HG02973 (cell line): Measurements from ENCODE around the gene GOLT1A.

ENCODE experiments used
- ATAC-seq: cut with Tn5 transposase; IDR thresholded peaks from one replicate; pipeline ENCODE4 v1.9.1; 2021; ENCODE audit warnings: moderate library complexity; ENCODE audit not compliant: unreplicated experiment

GOLT1A gene

DNA sequence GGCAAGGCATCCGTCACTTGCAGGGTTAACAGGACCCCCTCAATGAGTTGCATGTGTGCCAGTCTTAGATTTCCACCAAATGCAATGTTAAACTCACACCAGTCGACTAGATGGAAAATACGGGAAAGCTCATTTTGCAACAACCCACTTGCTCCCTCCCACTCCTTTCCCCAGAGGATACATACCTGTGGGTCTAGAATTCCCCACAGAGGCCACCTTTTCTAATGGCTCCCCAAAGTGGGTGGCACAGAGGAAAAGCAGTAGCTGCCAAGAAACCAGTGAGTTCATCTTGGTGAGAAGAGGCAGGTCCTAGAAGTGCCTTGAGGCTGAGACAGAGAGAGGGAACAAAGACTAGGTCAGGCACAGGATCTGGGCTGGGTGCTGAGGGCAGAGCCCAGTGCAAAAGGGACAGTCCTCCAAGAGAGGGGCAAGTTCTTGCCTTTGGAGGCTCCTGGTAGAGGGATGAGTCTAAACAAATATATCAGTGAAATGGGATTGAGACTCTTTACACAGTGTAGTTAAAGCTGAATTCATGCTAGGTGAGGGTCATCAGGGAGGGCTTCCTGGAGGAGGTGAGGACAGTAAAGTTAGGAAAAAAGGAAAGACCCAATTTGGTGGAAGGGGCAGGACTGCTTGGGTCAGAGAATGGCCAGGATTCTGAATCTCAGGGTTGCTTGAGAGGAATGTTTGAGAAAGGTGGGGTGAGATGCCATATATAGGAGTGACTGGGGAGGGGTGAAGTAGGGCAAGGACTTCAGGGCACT lies 21.0 kb downstream of the GOLT1A start:
- no peak for ATAC-seq

DNA sequence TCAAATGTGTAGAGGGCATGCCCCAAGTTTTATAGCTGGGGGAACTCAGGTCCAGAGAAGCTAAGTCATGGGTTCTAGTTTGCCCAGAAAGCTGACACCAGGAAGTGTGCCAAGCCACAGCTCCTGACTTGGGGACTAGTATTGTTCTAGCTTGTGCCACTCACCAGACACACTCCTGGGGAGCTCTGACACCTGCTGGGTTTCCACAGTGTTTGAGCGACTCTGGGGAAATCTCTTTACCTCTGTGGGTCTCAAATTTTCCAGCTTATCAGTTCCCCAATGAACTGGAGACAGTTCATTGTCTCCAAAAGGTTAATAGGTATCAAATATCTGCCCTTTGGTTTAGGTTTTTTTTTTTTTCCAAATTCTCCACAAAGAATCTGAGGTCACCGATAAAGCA lies 21.7 kb downstream of the GOLT1A start:
- ATAC-seq = no peak

DNA sequence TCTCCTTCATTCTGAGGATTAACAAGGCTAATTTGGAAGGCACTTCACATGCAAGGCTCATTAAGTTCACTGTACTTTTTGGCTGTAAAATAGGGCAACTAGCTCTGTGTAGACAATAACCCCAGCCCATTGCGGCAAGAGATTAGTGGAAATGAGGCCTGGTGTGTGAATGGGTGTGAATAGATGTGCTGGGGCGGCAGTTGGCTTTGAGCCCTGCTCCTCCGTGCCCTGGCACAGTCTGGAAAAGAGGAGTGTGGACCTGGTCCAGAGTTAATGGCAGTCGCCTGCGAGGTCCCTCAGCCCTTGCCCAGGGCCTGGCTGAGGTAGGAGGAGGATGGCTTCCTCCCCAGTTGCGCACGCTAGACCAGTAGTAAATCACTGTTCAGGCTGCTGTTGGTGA lies 22.3 kb downstream of the GOLT1A start:
- no peak for ATAC-seq

DNA sequence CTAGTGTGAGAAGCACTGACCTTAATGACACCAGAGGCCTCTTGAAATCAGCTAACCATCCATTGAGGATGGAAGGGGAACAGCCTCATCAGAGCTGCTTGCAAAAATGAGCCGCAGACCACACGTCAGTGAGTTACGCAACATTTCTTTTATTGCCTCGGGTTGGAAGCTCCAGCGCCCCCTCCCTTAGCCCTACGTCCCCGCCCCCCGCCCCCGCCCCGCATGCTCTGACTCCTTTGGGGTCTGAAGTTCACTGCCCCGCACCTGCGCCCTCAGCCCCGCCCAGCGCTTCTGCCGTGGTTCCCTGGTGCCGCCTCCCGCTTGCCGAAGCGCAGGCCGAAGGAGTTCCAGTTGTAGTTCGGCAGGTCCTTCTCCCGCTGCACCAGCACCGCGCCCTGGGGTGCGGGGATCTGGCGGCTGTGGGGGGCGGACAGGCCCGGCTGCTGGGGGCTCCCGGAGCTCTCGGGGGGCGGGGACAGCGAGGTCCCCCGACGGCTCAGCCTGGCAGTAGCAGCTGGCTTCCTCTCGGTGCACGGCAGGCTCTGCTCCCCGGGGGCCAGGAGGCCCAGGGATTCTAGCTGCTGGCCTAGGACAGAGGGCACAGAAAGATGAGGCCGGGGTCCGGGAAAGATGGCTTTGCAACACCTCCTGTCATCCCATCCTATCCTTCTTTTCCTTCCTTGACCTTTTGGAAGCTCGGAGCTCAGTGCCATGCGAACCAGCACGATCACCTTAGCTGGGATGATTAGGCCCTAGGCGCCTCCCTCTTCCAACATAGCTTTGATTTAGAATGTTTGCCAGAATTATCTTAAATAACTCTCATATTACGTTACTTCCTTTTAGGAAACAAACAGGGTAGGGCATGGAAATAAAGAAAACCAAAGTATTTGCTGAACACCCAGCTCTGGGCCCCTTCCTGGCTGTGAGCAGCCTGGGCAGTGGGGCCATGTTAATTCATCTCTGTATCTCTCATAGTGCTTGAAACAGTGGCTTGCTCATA lies 23.3 kb downstream of the GOLT1A start:
- no peak for ATAC-seq

DNA sequence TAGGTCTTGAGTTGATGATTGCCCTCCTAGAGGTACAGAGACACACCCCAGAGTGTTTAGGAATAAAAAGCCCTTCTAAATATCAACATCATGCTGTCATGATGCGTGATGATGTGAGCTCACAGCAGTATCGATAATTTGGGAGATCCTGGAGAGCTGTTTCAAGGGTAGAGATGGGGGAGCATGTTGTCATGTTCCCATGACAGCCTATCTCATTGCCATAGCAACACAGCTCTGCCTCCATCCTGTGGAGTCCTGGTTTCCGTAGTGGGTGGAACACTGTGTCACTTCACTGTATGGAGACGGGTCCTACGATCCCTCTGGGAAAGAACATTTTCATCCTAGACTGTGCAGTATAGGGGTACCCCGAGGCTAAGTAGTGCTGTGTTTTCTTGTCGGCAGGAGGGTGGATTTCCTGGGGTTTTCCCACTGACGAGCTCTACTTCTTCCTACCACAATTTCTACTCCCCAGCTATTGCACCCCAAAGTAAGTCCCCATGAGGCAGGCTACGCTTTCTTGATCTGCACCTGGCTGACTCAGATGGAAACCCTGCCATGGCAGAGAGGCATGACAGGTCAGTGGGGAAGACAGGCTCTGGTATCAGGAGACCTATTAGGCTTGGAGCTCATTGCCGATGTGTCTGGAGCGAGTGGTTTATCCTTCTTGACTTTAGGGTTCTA lies 24.7 kb downstream of the GOLT1A start:
- no peak for ATAC-seq

DNA sequence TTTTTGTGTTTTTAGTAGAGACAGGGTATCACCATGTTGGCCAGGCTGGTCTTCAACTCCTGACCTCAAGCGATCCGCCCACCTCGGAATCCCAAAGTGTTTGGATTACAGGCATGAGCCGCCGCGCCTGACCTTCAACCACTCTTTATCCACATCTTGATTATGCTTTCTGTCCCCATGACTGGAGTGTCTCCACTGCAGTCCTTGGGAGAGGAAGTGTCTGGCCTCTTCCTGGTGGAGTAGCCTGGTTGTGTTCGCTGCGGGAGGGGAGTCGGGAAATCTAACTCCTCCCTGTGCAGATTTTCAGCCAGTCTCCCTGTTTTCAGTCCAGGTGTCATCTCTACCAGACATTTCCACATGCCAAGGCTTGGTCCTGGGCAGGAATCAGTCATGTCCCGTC lies 27.2 kb downstream of the GOLT1A start:
- ATAC-seq = no peak

DNA sequence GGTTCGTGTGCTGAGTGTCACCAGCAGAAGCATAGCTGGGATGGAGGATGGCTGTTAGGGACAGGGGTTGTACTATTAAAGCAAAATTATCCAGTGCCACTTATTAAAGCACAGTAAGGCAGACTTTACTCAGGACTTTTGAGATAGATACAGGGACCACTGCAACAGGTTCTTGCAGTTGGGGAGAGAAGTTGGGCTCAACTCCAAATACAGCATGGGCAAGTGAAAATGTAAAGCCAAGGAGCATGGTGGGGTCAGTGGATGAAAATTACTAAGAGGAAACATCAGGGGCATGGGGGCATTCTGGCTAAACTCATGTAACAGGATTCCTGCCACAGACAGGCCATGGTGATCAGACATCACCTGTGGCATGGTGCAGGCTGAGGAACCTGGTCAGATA lies 32.7 kb downstream of the GOLT1A start:
- no peak for ATAC-seq

DNA sequence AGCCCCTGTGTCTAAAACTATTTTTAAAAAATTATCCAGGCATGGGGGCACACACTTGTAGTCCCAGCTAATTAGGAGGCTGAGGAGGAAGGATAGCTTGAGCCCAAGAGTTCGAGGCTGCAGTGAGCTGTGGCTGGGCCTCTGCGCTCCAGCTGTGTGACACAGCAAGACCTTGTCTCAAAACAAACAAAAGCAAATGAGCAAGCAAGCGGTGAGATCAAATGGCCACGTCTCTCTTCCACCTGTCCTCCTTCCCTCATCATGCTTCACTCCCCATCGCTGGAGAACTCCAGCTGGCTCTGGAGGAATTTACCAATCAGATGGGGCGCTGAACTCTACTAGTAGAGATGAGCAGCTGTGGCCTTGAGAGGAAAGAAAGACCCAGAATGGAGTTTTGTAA lies 33.7 kb downstream of the GOLT1A start:
- no peak for ATAC-seq

DNA sequence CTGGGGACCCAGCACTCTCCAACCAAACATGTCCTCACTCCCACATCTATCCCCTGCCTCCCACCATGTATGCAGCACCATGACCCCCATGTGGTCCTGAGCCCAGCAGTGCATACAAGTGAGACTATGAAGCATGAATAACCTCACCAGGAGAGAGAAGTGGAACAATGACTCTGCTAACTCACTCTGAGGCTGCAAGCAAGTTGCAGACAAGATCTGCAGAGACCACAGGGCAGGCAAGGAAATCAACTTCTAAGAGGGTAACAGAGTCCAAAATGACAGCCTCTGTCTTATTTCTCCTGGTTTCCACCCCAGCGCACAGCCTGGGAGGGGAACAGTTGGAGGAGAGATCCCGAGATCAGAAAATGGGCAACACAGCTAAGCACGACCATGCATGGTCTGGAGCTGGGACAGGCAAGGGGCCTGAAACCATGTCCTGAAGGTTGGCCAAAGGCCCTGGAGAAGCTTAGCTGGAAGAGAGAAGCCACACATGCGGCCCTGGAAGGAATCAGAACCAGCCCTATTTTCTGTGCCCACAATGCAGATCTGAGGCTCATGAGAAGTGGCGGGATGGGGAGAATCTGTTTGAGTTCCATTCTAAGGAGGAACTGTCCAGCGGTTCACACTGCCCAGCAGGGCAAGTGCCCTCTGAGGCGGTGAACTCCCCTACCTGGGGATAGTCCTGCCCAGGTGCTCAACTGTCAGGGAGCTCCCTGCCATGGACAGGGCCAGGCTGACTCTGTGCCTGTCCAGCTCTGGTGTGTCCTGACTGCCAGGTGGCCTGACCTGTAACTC lies 35.1 kb downstream of the GOLT1A start:
- no peak for ATAC-seq

DNA sequence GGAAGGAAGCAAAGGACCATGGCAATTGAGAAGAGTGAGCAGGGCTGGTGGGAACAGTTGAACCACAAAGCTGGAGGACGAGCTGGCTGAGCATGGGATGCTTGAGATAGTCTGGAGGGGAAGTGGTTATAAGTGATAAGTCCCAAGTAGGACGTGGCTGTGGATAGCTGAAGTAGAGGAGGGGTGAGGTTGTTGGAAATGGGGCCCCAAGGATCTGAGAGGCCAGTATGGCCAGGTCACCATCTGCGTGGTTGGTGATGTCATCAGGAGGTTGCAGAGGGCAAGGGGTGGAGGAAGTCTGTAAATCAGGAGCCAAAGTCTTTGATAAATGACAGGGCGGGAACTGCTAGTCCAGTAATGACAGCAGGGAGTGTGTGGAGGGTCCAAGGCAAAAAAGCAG lies 36.7 kb downstream of the GOLT1A start:
- ATAC-seq = no peak

DNA sequence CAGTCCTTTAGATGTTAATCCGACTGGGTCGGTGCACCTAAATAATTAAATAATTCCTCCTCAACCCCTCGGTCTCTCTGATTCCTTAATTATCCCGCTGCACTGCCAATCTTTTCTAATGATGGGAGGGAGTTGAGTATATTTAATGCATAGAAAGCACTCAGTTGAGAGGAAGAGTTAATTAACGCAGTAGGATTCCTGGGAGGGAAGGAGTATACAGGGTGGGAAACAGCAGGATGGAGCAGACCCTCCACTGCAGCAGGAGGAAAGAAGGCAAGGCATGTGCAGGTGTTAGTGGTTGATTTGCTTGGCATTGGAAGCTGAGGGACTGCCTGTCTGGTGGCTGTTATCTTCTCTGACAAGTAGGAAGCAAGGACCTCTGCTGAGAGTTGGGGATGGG lies 37.7 kb downstream of the GOLT1A start:
- no peak for ATAC-seq

DNA sequence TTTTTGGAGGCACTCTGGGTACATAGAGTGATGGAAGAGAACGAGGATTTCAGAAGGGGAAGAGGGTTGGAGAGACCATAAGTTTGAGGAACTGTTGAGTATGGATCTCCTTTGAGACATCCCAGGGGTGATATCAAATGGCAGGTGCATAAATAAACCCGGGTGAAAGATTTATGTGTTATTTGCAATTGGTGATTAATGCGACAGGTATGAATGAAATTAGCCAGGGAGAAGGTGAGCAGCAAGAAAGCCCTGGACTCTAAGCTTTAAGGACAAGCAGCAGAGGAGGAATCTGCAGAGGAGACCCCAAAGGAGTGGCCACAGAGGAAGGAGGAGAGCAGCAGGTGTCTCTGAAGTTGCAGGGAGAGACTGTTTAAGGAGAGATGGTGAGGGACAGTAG lies 38.8 kb downstream of the GOLT1A start:
- no peak for ATAC-seq

DNA sequence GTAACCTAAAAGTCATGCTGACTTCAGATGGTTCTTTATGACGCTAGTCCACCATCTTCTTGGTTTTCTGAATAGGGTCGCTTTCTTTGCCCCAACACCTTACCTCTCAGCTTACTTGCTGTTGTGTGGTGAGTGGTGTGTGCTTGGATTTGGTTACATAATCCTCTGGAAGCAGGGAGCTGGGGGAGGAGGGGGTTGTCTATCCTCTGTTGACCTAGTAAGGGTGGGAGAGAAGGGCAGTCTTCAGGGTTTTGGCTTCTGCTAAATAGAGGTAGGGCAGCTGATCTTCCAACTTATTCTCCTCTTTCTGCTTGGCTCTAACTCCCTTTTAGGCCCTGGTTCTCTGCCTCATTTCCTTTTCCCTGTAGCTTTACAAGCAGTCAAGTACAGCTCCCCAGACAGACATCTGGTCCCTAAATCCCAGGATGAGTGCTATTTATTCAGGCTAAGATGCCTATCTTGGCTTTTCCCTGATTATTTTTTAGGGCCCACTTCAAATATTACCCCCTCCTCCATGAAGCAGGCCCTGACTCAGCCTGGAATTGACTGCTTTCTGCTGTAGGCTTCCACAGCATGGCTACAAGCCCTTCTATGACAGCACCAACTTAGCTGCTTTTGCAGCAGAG lies 41.3 kb downstream of the GOLT1A start:
- no peak for ATAC-seq

DNA sequence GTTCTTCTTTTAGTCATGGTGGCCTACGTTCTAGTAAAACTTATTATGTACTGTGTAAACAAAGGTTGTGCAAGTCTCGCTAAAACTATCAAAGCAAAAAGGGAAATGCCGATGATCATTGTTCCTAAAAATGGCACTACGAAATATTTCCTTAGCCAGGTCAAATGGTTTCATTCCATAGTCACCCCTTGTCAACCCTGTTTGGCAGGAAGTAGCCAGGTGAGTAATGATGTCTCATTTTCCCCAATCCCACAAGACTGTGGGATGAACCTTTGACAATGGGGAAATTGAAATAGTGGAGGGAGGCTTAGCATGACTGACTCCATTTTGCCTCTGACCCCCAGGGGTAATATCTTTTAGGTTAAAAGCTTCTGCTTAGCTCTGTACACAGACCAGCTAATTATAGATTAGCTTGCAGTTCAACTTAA lies 42.0 kb downstream of the GOLT1A start:
- ATAC-seq = no peak

DNA sequence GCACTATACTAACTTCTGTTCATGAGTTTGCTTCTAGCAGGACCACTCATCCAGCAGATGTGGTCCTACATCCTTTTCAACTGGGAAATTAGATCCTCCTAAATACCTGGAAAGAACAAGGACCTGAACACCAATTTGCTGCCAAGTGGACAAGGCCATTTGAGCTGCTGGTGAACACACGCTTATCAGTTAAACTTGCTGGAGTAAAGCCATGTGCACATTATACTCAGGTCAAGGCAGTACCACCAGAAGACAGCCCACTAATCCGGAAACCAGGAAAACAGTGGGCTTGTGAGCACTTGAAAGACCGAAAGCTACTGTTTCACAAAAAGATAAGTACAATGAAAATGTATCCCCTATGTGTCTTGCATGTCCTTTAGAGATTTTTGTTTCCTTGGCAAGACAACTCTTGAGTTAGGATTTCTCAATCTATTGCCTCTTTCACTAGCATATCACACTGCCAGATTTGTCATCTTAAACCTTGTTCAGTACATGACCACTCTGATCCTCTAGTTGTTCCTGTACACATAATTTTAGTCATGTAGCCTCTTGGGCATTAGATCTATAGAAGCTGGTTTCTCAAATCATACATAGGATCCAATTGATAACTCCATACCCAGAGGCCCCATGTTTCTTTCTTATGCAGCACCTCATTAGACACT lies 43.2 kb downstream of the GOLT1A start:
- no peak for ATAC-seq

DNA sequence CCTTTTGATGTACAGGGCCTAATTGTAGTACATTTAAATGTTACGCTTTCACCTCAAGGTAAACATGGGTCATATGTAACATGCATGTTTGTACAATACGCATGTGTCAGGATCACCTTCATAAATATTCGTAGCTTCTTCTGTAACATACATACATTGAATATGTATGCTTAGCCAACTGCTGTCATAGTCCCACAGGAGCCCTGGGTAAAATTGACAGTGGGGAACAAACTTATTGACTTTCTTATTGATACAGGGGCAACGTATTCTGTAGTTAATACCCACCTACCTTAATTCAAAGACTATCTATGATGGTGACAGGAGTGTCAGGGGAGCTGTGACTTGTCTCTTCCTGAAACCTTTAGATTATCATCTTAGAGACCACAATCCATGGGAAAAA lies 43.9 kb downstream of the GOLT1A start:
- ATAC-seq = no peak

DNA sequence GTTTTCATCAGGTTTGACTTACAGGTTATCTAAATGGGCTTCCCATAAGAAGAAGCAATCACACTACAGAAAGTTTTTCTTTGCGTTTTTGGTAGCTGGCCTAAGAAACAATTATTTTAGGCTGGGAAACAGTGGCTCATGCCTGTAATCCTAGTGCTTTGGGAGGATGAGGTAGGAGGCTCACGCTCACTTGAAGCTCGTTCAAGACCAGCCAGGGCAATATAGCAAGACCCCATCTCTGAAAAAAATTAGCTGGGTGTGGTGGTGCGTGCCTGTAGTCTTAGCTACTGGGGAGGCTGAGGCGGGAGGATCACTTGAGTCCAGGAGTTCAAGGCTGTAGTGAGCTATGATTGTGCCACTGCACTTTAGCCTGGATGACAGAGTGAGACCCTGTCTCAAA lies 46.1 kb downstream of the GOLT1A start:
- ATAC-seq = no peak

DNA sequence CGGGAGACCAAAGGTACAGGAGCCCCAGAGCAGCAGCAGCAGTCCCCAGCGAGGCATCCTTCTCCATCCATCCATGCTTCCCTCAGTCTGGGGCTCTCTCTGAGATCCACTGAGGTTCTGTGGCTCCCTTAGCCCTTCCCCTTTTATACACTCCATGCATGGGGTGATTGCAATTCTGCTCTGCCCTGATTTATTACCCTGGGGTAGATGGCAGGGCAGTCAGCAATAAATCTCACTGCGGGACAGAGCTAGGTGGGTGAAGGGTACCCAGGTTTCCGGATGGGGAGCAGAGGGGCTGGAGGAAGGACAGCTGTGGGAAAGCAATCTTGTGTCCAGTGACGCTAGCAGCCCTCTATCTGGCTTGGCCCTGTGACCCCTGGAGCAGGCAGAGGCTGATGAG lies 47.6 kb downstream of the GOLT1A start, which contains the start of gene REN:
TSS of gene REN (minus strand) at position 119 of the 400 bp plus-strand sequence. CDS start at position 75, 44 bp downstream.
- ATAC-seq = no peak

DNA sequence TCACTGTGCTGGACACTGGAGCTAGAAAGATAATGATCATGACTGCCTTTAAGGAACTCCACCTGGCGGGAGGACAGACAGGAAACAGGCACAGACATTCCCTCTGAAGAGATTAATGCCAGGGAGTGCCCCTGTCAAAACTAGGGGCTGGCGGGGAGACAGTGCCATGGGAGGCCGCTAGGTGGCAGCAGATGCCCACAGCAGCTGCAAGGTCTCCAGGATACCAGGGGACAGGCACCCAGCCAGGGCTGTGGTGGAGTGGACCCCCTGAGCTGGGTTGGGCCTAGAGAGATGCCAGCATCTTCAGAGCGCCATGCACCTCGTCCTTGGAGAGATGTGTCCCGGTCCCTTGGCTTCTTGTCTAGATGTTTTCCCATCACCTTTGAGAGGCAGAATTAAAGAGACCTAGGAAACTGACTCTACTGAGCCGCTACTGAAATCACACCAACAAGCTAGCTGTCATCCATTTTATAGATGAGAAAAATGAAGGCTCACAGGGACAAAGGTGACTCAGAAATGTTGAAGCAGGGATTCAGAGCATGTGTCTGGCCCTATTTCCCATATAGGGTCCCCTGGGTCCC lies 51.2 kb downstream of the GOLT1A start:
- ATAC-seq = no peak
